ENCODE results near the gene TAF4.

TAF4 gene

DNA sequence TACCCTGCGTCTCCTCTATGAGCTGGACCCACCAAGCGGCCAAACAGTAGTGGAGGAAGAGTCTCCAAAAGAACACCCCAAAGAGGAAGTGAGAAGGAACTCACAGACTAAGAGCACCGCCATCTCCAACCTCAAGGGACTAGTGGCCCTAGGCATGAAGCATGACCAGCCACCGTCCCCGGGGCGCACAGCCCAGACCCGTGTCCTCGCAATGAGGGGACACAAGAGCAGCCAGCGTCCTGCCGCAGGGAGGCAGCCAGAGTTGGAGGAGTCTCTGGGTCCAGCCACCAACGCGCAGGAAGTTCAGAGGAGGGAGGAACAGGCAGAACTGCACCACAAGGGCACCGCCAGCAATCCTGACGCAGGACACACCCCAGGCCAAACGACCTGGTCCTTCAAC is 72.6 kb downstream of the TAF4 start:
- POLR2A ChIA-PET = no interaction called here
- H3K4me3 ChIP-seq (ENCODE audit: low read depth, low read length) = no peak overlapping the region
- CTCF ChIA-PET = no interaction called here
- no peak for DNase-seq (ENCODE audit: low read depth, low spot score)
- TF ChIP-seq, protein P1, sequence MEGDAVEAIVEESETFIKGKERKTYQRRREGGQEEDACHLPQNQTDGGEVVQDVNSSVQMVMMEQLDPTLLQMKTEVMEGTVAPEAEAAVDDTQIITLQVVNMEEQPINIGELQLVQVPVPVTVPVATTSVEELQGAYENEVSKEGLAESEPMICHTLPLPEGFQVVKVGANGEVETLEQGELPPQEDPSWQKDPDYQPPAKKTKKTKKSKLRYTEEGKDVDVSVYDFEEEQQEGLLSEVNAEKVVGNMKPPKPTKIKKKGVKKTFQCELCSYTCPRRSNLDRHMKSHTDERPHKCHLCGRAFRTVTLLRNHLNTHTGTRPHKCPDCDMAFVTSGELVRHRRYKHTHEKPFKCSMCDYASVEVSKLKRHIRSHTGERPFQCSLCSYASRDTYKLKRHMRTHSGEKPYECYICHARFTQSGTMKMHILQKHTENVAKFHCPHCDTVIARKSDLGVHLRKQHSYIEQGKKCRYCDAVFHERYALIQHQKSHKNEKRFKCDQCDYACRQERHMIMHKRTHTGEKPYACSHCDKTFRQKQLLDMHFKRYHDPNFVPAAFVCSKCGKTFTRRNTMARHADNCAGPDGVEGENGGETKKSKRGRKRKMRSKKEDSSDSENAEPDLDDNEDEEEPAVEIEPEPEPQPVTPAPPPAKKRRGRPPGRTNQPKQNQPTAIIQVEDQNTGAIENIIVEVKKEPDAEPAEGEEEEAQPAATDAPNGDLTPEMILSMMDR (IDR thresholded peaks at IDR 0.05; ENCODE audit: insufficient read depth, low read length, missing control alignments) = no peak

DNA sequence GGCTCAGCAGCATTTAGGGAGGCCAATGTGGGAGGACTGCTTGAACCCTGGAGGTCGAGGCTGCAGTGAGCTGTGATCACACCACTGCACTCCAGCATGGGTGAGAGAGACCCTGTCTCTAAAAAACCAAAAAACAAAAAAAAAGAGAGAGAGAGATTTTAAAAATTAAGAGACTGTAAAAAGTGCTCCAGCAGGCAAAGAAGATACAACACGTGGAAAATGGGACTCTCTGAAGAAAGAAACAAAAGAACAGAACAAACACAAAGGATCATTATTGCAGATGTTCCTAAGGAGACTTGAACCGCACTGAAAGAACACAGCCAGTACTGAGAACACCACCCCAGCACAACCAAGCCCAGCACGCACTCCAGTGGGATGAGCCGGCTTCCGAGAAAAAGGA is 74.2 kb downstream of the TAF4 start:
- CTCF ChIA-PET = no interaction called here
- H3K4me3 ChIP-seq (ENCODE audit: low read depth, low read length) = no peak overlapping the region
- TF ChIP-seq, protein P1 (IDR thresholded peaks at IDR 0.05; ENCODE audit: insufficient read depth, low read length, missing control alignments) = no peak
- no peak for DNase-seq (ENCODE audit: low read depth, low spot score)
- POLR2A ChIA-PET = no interaction called here

DNA sequence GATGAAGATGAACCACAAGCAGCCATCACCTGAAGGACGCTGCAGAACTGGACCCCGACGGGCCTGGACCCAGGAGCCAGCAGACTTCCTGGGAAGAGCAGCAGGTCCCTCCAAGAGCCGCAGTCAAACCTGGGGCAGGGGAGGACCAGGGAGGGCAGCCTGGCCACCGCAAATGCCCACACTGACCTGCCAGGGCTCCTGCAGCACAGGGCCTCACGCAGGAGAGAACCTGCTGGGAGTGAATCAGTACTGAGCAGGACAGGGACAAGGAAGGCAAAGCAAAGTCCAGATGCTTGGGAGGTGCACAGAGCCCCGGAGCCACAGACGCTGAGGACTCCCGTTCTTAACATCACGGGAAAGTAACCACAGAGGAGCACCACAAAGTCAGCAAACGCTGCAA is 75.2 kb downstream of the TAF4 start:
- no peak overlapping the region for H3K4me3 ChIP-seq (ENCODE audit: low read depth, low read length)
- POLR2A ChIA-PET = no interaction called here
- CTCF ChIA-PET = no interaction called here
- TF ChIP-seq, protein P1 (IDR thresholded peaks at IDR 0.05; ENCODE audit: insufficient read depth, low read length, missing control alignments) = no peak
- no peak for DNase-seq (ENCODE audit: low read depth, low spot score)

DNA sequence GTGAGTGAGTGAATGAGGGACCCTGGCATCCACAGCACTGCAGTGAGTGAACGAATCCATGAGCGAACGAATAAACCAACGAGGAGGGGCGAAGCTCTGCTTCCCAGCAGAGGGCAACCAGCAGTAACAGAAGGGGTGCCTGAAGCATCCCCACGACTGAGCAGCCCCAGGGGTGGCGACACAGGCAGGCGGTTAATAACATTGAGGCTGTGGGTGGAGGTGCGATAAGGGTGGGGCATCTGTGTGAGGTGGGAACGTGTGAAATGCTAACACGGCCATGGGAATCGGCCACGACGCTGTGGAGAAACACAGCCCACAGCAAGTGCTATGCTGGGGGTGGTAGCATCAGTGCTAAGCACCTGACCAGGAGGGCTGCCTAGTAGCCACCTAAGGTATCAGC is 75.9 kb downstream of the TAF4 start:
- no peak overlapping the region for H3K4me3 ChIP-seq (ENCODE audit: low read depth, low read length)
- POLR2A ChIA-PET = no interaction called here
- TF ChIP-seq, protein P1 (IDR thresholded peaks at IDR 0.05; ENCODE audit: insufficient read depth, low read length, missing control alignments) = no peak
- CTCF ChIA-PET = no interaction called here
- no peak for DNase-seq (ENCODE audit: low read depth, low spot score)

DNA sequence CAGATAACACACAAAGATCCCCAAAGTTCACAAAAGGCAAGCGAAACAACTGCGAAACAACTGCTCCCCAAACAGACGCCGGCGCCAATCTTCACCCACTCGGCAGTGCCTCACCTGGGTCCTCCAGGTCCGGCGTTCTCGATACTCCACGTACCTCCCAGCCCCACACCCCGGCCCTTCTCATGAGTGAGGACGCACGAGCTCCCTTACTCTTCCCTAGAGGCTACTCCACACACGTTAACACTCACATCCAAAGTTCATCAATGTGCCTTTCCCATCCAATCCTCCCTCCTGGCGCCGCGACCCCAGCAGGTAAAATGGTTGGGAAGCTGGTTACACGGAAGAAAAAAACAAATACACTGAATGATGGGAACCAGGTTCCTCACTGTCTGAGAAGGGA is 77.0 kb downstream of the TAF4 start:
- no peak overlapping the region for H3K4me3 ChIP-seq (ENCODE audit: low read depth, low read length)
- POLR2A ChIA-PET = no interaction called here
- DNase-seq (ENCODE audit: low read depth, low spot score) = no peak
- TF ChIP-seq, protein P1 (IDR thresholded peaks at IDR 0.05; ENCODE audit: insufficient read depth, low read length, missing control alignments) = no peak
- CTCF ChIA-PET = interaction anchor here (0.5 kb wide), 1 partner anchor 23 kb away, joined by 3 read pairs; no protein-coding TSS in a partner anchor

DNA sequence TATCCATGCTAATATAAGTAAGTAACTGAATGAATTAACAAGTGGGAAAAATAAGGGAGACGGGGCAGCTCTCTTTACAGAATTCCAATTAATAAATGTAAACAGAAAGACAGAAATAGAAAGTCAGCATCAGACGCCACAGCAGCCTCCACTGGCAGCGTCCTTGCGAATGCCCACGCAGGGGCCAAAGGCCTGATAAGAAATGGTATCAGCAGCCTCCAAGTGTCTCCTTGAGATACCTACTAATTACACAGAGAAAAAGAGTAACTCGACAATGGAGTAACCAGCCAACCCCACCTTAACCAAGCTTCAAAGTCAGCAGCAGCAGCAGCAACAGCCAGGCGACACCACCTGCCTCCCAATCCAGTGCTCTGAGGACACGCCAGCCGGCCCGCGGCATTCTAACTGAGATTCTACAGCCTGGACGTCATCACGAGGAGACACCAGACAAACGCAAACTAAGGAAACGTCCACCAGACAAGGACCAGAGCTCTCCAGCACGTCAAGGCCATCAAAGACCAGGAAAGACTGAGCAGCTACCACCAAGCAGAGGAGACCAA is 78.8 kb downstream of the TAF4 start:
- ChIA-PET CTCF (interaction anchor here (1.2 kb wide), 1 partner anchor 24 kb away, joined by 3 read pairs; no protein-coding TSS in a partner anchor), POLR2A (no interaction called here)
- no peak for DNase-seq (ENCODE audit: low read depth, low spot score)
- TF ChIP-seq, protein P1 (IDR thresholded peaks at IDR 0.05; ENCODE audit: insufficient read depth, low read length, missing control alignments) = no peak
- no peak overlapping the region for H3K4me3 ChIP-seq (ENCODE audit: low read depth, low read length)
